Smooth muscle cell (in vitro differentiated cells): ENCODE measurements around the gene KMT2E. TPM values are rescaled to one million over a fixed set of nuclear protein-coding genes. Genes with fewer than 3 reads are reported as not detected.

Source experiments
- DNase-seq: peaks from one replicate; lab custom pipeline; 2025; ENCODE audit not compliant: unreplicated experiment; lab: John Stamatoyannopoulos, UW
- H2AFZ ChIP-seq: fragments of 200-600 bp; sonication (generic); 2 replicates; pipeline ENCODE4 v1.6.0; 2016; ENCODE audit warnings: antibody characterized with exemption, low read depth, mild to moderate bottlenecking
- H3F3A ChIP-seq: fragments of 200-600 bp; sonication (generic); 2 replicates; pipeline ENCODE4 v1.6.0; 2017; ENCODE audit warnings: antibody characterized with exemption, low read depth
- H3K27ac ChIP-seq: fragments of 200-600 bp; sonication (generic); 2 replicates; pipeline ENCODE4 v1.5.1; 2016; ENCODE audit warnings: low read depth, mild to moderate bottlenecking
- H3K27me3 ChIP-seq: fragments of 200-600 bp; sonication (generic); 2 replicates; pipeline ENCODE4 v1.6.1; 2016; ENCODE audit warnings: low read depth, mild to moderate bottlenecking
- H3K36me3 ChIP-seq: fragments of 200-600 bp; sonication (generic); 2 replicates; pipeline ENCODE4 v1.5.1; 2016; ENCODE audit warnings: low read depth
- H3K4me1 ChIP-seq: fragments of 200-600 bp; sonication (generic); 2 replicates; pipeline ENCODE4 v1.5.1; 2016; ENCODE audit warnings: low read depth
- H3K4me2 ChIP-seq: fragments of 200-600 bp; sonication (generic); 2 replicates; pipeline ENCODE4 v1.6.0; 2016; ENCODE audit warnings: mild to moderate bottlenecking
- H3K4me3 ChIP-seq: fragments of 200-600 bp; sonication (generic); 2 replicates; pipeline ENCODE4 v1.5.1; 2016; ENCODE audit warnings: mild to moderate bottlenecking
- H3K79me2 ChIP-seq: fragments of 200-600 bp; sonication (generic); 2 replicates; pipeline ENCODE4 v1.6.0; 2016; ENCODE audit warnings: low read depth, mild to moderate bottlenecking
- H3K9ac ChIP-seq: fragments of 200-600 bp; sonication (generic); 2 replicates; pipeline ENCODE4 v1.6.0; 2016; ENCODE audit warnings: low read depth
- H3K9me3 ChIP-seq: fragments of 200-600 bp; sonication (generic); replicated peaks from 2 replicates; pipeline ENCODE4 v1.5.1; 2016; ENCODE audit warnings: low read depth
- H4K20me1 ChIP-seq: fragments of 200-600 bp; sonication (generic); 2 replicates; pipeline ENCODE4 v1.6.0; 2016; ENCODE audit warnings: low read depth
- WGBS: methylation state at CpG from one replicate; pipeline ENCODE4 v1.1.7; 2016; ENCODE audit warnings: low lambda C conversion rate; 5-methylcytosine and 5-hydroxymethylcytosine counted together
- polyA plus RNA-seq: library from polyadenylated mRNA; unstranded; fragments of >200 nt; fragmentation: Nextera tagmentation; extraction: Ambion mirVana; gene quantifications from 2 replicates; pipeline ENCODE4 v1.2.1, GENCODE V29; 2016
- total RNA-seq: library from RNA; depleted of rRNA; stranded (reverse); fragments of >200 nt; gene quantifications from 2 replicates; pipeline ENCODE4 v1.2.3, GENCODE V29; 2014
- TF ChIP-seq, protein P1 (sequence below): fragments of 200-600 bp; sonication (generic); IDR thresholded peaks from 2 replicates; pipeline ENCODE4 v1.5.1; 2017; ENCODE audit warnings: borderline replicate concordance, mild to moderate bottlenecking, antibody characterized with exemption; ENCODE audit not compliant: insufficient read depth, poor library complexity, severe bottlenecking

KMT2E gene
- total and polyA plus RNA-seq, 2 experiments from 2014 or later = 64.4 to 88.1 TPM

DNA sequence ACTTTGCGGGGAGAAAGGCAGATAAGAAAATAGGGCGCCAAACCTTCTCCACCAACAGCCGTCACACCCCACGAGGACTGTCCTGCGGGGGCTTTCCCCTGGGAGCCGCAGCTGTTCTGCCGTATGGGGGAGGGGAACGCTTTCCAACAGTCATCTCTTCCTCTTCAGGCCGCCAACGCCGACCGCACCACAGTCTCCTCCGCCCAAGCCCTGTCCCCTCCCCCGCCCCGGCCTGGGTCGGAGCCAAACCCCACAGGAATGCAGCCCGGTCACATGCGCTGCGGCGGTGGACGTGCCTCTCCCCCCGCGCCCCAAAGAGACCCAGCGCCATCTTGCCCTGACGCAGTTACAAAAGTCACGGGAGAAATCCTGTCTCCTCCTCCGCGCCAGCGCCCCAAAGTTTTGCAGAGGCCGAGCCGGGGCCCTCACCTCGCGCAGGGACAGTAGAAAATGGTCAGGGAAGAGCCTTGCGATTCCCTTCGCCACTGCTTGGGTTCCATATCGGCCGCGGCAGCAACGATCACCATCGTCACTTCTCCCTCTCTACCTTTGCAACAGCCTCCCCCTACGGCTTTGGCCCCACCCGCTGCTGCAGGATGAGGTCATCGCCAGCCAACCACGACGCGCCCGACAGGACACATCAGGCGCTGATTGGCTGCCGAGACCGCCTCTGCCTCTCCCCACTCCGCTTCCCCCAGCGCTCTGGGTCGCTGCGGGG, 1.3 kb upstream of the KMT2E start:
- Histone ChIP-seq H2AFZ (no peak overlapping the region), H3K36me3 (no peaks in the 10 kb centered on the region), H4K20me1 (peaks cover 24% of the 10 kb centered on the region), H3K9ac (peak overlapping the region; percentile 100), H3K79me2 (peaks cover 37% of the 10 kb centered on the region), H3F3A (peaks cover 25% of the 10 kb centered on the region), H3K27ac (peak overlapping the region; percentile 100), H3K4me1 (peaks cover 31% of the 10 kb centered on the region), H3K4me3 (peak overlapping the region; percentile 98), H3K9me3 (no peaks in the 10 kb centered on the region), H3K27me3 (no peaks in the 10 kb centered on the region), H3K4me2 (peak overlapping the region; percentile 97)
- TF ChIP-seq, protein P1, sequence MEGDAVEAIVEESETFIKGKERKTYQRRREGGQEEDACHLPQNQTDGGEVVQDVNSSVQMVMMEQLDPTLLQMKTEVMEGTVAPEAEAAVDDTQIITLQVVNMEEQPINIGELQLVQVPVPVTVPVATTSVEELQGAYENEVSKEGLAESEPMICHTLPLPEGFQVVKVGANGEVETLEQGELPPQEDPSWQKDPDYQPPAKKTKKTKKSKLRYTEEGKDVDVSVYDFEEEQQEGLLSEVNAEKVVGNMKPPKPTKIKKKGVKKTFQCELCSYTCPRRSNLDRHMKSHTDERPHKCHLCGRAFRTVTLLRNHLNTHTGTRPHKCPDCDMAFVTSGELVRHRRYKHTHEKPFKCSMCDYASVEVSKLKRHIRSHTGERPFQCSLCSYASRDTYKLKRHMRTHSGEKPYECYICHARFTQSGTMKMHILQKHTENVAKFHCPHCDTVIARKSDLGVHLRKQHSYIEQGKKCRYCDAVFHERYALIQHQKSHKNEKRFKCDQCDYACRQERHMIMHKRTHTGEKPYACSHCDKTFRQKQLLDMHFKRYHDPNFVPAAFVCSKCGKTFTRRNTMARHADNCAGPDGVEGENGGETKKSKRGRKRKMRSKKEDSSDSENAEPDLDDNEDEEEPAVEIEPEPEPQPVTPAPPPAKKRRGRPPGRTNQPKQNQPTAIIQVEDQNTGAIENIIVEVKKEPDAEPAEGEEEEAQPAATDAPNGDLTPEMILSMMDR = no peak
- DNase-seq = peak; percentile 95
- WGBS = 2% methylated on average over 54 of the region's 54 CpGs

DNA sequence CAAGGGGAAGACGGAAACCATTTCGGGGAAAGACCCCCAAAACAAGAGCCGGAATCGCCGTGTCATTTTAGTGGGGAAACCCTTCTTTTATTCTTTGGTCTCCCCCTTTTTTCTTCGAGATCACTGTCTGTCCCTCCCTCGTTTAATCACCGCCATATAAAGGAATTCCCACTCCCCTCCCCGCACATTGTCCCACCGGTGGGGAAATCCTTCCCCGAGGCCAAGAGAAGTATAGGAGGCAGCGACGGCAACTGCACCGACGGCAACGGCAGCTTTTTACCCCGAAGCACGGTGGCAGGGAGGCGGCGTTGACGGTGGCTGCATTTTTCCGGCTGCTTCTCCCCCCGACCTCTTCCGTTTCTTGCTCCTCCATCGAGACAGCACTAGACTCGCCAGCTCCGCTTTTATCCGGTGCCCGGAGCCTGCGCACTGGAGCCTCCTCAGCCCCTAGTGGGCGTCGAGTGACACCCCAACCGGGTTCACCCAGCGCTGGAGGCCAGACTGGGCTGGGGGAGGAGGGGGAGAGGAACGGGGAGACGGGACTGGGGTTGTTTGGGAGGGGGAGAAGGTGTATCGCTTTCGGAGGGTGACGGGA, 687 bp upstream of the KMT2E start:
- Histone ChIP-seq H3K27ac (peak overlapping the region; percentile 100), H3K4me2 (peak overlapping the region; percentile 97), H3K27me3 (no peaks in the 10 kb centered on the region), H3K79me2 (peaks cover 43% of the 10 kb centered on the region), H3F3A (peaks cover 25% of the 10 kb centered on the region), H3K36me3 (no peaks in the 10 kb centered on the region), H3K9ac (peak overlapping the region; percentile 100), H4K20me1 (peaks cover 30% of the 10 kb centered on the region), H3K4me3 (peak overlapping the region; percentile 98), H3K4me1 (peaks cover 37% of the 10 kb centered on the region), H2AFZ (no peak overlapping the region), H3K9me3 (no peaks in the 10 kb centered on the region)
- TF ChIP-seq, protein P1 = peak; percentile 37
- peak; percentile 85 for DNase-seq
- whole genome bisulfite sequencing = under 1% methylated on average over 38 of the region's 39 CpGs

DNA sequence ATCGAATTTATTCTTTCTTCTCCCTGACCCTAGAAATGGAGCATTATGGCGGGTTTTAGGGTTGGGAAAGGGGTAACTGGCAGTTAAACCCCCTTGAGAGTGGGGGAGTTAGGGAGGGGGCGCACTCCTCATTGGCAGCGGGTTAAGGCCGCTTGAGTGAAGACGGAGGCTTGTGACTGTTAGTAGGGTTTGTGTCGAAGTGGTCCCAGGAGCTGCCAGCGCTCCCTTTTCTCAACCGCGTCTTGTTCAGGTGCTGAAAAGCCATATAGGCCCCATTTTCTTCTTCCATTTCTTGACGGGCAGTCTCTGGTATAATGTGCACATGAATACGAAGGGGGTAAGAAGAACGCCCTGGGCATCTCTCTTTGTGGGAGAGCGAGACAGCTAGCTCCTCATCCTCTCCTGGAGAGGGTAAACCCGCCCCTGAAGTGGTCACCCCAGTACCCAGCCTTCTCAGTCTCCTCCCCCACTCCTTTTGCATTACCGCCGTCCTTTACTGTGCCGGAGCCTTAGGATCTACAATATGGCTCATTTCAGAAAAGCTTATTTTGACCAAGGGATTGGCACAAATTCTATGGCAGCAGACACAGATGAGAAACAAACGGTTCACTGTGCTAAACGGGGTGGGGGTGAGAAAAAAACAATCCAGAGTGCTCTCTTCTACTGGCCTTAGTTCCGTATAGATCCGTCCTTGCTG, 836 bp downstream of the KMT2E start:
- Histone ChIP-seq H3K4me2 (peak overlapping the region; percentile 97), H3K27ac (peak overlapping the region; percentile 100), H3K36me3 (no peaks in the 10 kb centered on the region), H3K9ac (peak overlapping the region; percentile 100), H3K4me1 (peaks cover 45% of the 10 kb centered on the region), H3F3A (peaks cover 12% of the 10 kb centered on the region), H4K20me1 (peaks cover 45% of the 10 kb centered on the region), H3K27me3 (no peaks in the 10 kb centered on the region), H3K4me3 (peak overlapping the region; percentile 98), H3K9me3 (no peaks in the 10 kb centered on the region), H3K79me2 (peaks cover 58% of the 10 kb centered on the region), H2AFZ (peak overlapping the region; percentile 33)
- TF ChIP-seq, protein P1 = no peak
- 1% methylated on average over 22 of the region's 22 CpGs for WGBS
- DNase-seq = no peak
